GM18909 (cell line): ENCODE data around the gene LILRA5.
"Not testable (repeated sequence)": the region's sequence is repeated elsewhere in the genome, so short reads cannot be mapped to it uniquely, and the experiment has no call there.

Source experiments
- ATAC-seq: cut with Tn5 transposase; IDR thresholded peaks from one replicate; pipeline ENCODE4 v1.9.1; 2021; ENCODE audit warnings: mild to moderate bottlenecking; ENCODE audit not compliant: unreplicated experiment, poor library complexity

The LILRA5 gene

DNA sequence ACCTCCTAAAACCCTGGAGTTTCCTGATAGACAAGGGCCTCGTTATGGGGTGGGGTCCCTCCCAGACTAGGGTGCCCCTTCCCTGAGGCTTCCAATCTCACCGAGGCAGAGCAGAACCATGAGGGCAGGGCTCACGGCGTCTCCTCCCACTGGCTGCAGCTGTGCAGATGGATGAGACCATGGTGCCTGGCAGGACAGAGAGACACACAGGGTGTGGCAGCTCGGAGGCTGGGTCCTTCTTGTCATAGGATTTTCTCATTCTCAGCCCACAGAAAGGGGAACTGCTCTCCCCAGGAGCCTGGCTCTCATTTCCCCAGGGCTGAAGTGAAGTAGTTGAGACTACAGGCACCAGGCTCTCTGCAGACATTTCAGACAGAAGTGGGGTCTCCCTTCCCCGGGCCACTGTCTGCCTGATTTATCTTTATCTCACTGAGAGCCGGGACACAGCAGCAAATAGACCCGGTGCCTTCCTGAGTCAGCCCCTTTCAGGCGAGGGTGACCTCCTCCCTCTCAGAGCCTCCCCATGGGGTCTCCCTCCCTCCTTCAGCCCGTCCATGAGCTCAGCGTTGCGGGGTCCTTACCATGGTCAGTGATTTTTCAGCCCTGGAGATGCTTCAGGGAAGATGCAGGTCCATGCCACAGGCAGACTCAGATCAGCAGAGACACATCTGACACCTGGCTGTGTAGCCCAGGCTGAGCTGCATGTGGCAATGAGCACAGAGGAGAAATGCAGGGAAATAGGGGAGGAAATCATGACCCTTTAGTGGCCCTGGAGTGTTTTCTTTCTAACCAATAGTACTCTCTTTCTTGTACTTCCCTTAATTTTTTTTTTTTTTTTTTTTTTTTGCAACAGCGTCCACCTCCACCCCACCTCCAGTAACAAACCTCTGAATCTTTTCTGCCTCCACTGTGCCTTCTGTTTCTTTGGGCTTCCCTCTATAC is at the start of gene LILRA5:
TSS of gene LILRA5 (minus strand) at position 731 of the 942 bp plus-strand sequence. CDS start at position 584, 147 bp downstream.
- ATAC-seq, result no peak

DNA sequence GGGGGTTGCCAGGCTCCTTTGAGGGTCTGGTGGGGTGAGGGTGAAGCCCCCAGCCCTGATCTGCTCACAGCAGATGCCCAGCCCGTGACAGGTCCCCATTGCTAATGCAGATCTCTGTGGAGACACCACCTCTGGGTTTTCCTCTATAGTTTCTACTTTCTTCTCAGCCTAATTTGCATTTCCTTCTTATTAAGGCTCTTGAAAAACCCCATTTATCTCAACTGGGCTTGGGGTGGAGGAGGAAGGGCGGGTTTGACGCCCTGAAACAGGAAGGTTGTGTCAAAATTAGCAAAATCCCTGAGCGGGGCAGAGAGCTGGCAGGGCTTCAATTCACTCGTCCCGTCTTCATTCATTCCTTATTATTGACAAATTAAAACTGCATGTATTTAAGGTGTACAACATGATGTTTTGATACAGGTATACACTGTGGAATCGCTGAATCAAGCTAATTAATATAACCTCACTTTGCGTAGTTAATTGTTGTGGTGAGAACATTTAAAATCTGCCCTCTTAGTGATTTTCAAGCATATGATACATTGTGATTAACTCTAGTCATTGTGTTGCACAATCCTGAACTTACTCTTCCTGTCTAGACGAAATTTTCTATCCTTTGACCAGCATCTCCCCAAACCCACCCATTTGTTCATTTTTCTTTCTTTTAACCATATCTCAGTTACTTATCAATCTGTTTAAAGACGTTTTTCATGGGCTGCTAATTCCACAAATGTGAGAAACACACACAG is 48.9 kb upstream of the LILRA5 start:
- not testable (repeated sequence) for ATAC-seq

DNA sequence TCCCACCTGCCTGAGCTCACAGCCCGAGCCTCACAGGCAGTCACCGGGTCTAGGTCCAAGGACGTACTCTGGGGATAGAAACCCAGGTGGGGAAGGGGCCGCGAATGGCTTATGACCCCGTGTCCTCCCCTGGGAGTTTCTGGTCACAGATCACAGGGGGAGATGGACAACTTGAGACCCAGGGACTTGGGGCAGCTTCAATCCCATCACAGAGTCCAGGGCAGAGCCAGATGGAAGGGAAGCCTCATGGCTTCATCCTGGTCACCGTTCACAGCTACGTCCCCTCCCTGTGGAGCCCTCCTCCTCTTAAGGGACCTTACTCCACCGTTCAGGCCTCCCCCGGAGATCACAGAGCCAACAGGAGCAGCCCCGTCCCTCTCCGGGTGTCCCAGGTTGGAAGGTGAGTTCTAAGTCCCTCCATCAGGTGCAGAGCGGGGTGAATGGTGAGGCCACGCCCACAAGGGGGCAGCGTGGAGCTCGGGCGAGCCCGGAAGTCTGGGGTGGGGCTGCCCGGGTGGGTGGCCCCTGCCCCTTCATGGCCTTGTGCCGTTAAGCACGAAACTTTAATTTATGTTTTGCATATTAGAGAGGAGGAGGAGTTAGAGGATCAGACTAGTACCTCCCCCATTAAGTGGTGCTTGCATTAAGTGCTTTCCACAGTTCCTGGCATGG is 46.3 kb upstream of the LILRA5 start:
- peak; percentile 62 for ATAC-seq

DNA sequence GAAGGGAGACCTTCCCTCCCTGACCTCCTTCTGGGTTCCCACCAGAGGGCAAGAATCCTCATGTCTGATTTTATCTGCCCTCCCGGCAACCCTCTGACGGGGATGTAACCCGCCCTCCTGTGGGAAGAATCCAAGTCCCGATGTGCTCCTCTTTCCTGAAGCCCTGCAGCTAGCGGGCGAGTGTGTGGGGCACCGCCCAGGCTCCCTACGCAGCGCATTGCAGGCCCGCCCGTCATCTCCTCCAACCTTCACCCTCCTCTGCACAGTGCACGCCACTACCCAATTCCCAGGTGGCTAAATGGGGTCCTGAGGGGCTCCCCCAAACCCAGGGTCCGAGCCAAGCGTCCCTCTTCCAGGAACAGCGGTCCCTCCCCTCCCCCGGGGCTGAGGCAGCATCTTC is 44.4 kb upstream of the LILRA5 start:
- ATAC-seq, result no peak

DNA sequence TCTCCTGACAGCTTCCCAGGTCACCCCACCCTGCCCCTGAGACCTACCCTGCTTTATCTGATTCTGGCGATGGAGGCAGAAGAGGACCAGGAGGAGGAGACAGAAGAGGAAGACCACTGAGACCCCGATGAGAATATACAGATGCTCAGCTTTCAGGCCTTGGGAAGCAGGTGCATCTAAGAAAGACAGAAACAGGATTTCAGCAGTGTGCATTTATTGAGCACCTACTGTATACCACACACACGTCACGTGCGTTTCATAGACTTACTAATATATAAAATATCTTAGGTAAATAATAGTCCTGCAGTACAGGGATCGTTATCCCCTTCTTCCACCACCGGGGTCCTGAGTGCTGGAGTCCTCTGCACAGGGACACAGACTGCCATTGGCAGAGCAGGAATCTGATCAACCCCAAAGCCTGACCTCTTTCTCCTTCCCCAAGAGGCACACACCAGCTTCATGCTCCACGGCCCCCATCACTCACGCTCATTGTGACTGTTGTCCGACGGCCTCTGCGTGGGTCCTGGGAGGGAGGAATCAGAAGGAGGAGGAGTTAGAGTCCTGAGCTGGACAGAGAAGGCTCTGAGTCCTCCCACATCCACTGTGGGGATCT is 43.6 kb upstream of the LILRA5 start:
- ATAC-seq, result no peak

DNA sequence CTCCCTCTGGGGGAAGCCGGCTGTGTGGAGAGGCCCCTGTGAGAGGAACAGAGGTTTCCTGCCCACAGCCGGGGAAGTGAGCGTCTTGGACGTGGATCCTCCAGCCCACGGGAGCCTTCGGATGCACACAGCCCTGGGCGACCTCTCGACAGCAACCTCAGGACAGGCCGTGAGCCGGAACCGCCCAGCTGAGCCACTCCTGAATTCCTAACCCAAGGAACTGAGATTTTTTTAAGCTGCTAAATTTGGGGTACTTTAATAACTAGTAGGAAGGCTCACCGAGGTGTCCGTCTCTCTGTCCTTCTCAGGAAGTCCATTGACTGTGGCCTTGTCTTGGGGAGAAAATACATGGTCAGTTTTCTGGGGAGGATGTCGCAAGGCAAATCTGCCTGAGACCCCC is 42.7 kb upstream of the LILRA5 start:
- no peak for ATAC-seq

DNA sequence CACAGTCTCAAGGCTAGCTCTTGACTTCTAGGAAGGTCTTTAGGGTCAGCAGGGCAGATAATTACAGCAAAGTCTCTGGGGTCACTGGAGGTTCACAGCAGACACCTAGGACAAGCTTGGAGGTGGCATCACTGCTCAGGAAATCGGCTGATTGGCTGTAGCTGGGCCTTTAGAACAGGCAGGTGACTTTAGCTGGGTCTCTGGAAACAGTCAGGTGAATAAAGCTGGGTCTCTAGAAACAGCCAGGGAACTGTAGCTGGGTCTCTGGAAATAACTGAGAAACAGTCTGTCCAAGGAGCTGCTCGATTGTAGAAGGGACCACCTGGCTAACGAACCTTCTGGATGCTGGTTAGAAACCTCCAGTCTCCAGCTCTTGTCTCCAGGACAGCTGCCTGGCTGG is 41.8 kb upstream of the LILRA5 start:
- ATAC-seq, result no peak

DNA sequence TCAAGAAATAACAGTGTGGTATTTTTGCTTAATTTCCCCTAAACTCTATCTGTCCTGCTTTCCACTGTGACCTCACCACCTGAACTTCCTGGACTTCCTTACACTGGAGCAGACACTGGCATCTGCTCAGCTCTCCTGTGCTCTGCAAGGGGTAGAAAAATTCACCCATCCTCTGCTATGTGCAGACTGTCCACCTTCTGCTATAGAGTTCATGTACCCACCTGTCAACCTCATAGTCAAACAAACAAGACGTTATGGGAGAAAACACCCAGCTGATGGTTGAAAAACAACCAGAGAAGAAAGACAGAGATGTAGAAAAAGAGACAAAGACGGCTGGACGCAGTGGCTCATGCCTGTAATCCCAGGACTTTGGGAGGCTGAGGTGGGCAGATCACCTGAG is 39.6 kb upstream of the LILRA5 start:
- no peak for ATAC-seq

DNA sequence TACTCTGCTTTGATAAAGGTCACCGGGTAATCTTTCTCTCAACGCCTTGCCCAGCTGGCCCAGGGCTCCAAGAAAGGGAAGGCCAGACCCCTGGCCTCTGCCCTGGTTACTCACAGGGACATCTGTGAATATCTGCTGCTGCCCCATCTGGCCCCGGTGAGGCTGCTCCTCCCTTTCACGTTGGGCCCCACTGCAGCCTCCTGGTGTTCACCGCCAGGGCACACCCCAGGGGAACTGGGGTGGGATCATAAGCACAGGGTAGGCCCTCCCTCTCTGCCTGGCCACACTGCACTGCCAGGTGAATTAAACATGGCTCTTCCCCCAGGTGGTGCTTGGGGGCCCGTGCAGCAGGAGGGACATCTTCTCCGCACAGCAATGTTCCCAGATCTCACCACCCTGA is 39.1 kb upstream of the LILRA5 start:
- no peak for ATAC-seq

DNA sequence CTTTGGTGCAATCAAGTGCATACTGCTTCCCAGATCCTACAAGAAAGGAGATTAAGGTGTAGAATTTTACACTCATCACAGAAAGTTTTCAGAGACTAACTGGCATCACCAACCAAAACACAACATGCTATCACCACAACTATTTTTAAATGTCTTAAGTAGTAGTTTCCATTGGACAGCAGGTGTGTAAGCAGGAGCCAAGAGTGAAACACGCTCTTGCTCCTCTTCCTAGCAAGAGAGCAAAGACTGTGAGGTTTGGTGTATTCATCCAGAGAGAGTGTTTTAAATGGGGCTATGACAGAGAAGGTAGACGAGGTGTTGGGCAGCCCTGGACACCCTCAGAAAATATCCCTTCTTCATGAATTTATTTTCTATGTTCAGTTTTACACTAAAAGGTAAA is 38.5 kb upstream of the LILRA5 start:
- ATAC-seq, result no peak

DNA sequence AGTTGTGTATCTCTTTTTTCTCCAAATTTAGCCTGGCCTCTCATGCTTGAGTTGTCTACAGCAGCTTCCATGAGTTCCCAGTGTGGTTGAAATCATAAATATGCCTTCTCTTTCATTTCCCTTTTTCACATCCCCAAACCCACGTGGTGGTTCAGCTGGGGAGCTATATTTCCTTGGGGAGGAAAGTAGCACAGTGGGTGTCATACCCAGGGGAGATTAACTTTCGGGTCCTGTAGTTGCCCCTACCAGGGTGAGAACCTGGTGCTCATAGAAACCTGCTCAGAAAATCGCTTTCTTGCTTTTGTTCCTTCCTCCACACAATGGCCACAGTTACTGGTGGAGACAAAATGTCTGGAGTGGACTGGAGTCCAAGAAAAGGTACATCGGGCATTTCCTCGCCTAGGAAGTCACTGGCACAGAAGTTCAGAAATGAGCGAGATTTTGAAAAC is 33.0 kb upstream of the LILRA5 start:
- ATAC-seq, result no peak

DNA sequence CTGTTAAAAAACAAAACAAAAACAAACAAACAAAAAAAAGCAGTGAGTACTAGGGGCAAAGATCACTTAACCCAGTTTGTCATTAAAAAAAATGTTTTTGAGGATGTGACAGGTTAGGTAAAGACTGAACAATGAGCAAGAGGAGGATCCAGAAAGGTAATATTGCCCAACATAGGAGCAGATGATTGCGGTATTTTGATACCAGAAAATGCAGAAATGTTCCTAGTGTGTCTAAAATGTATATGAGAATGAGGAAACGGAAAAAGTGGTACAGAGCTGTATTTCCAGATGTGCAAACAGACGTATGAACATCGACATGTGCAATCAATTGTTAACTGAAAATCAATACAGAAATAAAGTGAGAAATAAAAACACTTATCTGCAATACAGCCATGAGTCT is 30.9 kb upstream of the LILRA5 start:
- no peak for ATAC-seq

DNA sequence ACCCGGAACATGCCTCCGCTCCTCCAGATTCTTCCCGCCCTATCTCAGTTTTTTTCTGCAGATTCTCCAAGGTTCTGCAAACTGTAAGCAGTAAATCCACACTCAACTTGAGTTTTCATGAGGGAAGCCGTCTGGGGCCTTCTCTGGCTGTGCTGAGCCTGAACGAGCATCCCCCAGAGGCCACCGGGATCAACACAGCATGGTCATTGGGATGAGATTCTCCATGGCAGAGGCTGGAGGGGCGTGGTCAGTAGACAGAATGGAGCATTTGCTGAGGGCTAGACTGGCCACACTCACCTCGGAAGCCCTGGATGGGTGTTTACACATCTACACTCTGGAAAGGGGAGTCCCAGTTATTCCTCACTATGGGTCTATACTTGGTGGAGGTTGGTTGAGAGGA is 28.3 kb upstream of the LILRA5 start:
- no peak for ATAC-seq

DNA sequence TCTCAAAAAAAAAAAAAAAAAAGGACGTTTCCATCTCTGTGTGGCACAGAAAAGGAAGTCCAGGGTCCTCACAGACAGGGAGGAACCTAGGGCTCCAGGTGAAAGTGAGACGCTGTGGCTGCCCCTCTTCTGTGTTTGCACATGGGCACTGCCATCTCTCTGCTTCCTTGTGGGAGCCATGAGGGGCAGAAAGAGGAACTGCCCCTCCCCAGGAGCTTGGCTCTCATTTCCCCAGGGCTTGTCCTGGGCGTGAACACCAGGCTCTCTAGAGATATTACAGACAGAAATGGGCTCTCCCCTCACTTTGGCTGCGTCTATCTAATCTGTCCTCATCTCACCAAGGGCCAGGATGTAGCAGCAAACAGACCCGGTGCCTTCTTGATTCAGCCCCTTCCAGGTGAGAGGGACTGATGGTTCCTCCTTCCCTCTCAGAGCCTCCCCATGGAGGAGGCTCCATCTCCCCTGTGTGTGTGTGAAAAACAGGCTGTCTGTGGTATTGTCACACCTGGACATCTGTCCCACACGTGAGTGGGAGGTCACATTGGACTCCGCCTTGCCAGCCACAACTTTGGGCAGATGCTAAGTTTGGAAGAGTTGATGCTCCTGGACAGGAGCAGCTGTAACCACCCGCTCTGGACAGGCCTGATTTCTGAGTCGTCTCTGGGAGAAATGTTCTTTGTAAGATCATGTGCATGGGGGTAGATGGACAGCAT is 26.8 kb upstream of the LILRA5 start:
- ATAC-seq, result no peak

DNA sequence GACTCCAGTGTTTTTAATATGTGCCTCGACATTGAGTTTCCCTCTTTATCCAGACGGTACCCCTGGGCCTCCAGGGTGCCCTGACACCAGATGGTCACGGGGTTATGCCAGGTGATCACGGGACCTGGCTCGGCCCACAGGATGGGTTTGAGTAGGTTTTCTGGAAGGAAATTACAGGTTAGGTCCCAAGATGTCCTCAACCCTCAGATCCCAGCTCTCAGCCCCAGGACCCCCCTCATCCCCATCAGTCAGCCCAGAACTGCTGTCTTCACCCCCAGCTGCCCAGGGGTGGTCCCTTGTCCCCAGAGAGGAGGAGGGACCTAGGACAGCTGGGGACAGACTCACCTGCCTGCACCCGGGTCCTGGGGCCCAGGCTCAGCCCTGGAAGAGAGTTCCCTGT is 25.6 kb upstream of the LILRA5 start:
- no peak for ATAC-seq

DNA sequence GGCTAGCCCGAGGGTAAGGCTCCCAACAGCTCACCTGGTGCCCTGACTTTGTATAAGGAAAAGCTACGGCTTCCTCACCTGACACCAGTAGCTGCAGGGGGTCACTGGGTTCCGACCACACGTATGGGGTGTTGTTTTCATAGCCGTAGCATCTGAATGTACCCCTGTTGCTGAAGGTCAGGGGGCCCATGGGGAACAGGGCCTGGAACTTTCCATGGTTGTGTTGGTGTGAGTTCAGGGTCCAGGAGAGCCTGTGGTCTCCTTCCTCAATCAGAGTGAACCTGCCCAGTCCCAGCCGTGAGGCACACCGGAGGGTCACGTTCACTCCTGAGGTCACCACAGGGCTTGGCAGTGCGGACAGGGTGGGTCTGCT is 24.9 kb upstream of the LILRA5 start:
- no peak for ATAC-seq

DNA sequence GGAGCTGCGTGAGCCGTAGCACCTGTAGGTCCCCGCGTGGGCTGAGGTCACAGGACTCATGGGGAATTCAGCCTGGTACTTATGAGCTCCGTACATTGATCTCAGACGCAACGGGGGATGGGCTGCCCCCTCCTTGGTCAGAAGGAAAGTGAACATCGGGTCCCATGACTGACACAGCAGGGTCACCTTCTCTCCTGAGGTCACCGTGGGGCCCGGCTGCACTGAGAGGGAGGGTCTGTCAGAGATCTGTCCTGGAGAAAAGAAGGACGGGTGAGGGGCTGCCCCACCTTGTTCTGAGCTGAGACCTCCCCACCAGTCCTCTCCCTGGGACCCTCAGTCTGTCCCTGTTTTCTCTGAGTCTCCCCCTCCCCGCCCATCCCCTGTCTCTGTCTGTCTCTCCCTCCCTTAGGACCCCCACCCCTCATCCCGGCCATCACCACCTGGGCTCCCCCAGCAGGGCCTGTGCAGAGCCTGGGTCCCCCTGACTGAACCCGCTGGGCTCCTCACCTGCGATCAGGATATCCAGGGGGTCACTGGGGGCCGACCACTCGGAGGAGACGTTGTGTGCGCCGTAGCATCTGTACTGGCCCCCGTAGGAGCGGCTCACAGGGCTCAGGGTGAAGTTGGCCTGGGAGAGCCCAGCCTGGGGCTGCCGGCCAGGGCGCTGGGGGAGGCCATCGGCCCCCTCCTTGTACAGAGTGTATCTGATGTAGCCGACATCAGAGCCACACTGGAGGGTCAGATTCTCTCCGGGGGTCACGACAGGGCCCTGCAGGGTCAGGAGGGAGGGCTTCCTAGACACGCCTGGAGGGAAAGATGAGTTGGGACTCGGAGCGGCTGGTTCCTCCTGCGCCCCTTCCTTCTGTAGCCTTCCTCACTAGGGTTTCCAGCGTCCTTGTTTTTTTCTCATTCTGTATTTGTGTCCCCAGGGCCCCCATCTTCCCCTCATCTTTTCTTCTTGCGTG is 24.2 kb upstream of the LILRA5 start:
- ATAC-seq, result no peak

DNA sequence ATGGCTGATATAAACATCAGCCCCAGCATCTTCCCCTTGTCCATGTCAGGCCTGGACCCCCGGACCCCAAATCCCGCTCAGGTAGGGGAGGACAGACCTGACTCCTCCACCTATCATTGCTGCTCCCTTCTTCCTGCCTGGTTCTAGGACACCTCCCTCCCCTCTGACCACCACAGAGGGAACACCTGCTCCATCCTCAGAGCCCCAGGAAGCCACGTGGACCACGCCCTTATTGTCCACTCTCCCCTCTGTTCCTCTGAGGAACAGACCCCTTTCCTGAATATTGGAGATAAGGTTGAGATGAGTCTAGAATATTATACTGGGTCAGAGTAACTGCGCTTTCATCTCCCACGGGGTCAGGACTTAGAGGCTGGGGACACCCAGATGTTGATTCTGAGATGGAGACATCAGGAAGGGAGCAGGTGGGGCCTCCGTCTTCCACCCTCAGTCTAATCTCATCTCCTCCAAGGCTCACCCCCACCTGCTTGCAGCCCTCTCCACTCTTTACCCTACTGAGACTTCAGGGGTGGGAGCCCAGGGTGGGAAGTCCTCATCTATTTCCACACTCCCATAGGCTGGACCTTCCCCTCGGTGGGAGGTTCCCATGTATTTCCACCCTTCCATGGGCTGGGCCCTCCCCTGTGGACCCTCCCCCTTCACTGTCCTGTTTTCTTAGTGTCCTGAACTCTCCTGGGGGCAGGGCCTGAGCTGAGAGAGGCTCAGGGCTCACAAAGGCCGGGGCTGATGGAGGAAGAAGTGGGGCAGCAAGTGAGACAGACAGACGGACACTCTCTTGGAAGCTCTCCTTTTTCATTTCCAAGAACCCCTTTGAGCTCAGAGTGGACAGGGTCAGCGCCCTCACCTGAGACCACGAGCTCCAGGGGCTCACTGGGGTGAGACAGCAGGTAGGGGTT is 23.3 kb upstream of the LILRA5 start:
- ATAC-seq, result no peak
